Measurements from ENCODE around the gene CD300LB.

CD300LB gene

DNA sequence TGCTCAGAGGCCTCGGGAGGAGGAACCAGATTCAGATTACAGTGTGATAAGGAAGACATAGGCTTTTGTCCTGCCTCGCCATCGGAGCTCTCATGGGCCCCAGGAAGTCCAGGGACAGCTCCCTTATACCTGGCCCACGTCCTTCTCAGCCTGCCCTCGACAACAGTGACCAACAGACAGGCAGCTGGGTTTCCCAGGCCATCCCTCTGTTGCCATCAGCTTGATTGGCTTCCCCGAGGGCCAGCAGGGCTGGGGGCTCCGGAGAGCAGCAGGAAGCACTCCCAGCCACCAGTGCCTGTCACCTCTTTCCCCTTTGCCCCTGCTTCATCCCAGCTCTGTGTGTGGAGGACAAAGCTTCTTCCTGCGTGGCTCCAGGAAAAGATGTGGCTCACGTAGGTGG is 47.2 kb downstream of the CD300LB start:
- DNase-seq = no peak
- H3K27ac ChIP-seq = no peak overlapping the region
- H3K27me3 ChIP-seq (replicated peaks) = no peaks in the 10 kb centered on the region
- no peaks in the 10 kb centered on the region for H3K36me3 ChIP-seq (replicated peaks)
- in situ Hi-C loops (cut with HindIII; ENCODE audit: low pct_ligation_motif_present, low sequenced_read_pairs) = no loop called here
- H3K4me3 ChIP-seq (ENCODE audit: low read depth, low read length) = no peak overlapping the region
- TF ChIP-seq, protein P1, sequence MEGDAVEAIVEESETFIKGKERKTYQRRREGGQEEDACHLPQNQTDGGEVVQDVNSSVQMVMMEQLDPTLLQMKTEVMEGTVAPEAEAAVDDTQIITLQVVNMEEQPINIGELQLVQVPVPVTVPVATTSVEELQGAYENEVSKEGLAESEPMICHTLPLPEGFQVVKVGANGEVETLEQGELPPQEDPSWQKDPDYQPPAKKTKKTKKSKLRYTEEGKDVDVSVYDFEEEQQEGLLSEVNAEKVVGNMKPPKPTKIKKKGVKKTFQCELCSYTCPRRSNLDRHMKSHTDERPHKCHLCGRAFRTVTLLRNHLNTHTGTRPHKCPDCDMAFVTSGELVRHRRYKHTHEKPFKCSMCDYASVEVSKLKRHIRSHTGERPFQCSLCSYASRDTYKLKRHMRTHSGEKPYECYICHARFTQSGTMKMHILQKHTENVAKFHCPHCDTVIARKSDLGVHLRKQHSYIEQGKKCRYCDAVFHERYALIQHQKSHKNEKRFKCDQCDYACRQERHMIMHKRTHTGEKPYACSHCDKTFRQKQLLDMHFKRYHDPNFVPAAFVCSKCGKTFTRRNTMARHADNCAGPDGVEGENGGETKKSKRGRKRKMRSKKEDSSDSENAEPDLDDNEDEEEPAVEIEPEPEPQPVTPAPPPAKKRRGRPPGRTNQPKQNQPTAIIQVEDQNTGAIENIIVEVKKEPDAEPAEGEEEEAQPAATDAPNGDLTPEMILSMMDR (IDR thresholded peaks at IDR 0.05; ENCODE audit: low read depth, low read length, missing control alignments) = no peak

DNA sequence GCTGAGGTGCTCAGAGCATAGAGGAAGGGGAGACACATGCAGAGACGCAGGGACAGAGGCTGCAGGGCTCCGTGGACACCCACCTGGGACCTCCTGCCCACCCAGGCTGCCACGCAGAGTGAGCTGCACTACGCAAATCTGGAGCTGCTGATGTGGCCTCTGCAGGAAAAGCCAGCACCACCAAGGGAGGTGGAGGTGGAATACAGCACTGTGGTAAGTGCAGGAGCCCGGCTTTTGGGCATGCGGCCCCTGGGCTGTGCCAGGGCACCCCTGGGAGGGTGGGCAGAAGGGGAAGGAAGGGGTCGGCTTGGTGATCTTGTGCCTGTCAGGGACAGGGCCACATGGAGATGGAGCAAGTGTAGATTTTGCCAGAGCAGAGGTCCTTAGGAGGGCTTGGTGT is 49.7 kb downstream of the CD300LB start:
- Histone ChIP-seq H3K4me3 (ENCODE audit: low read depth, low read length) (no peak overlapping the region), H3K27me3 (replicated peaks) (no peaks in the 10 kb centered on the region), H3K27ac (no peak overlapping the region), H3K36me3 (replicated peaks) (no peaks in the 10 kb centered on the region)
- no peak for DNase-seq
- TF ChIP-seq, protein P1 (IDR thresholded peaks at IDR 0.05; ENCODE audit: low read depth, low read length, missing control alignments) = no peak
- in situ Hi-C loops (cut with HindIII; ENCODE audit: low pct_ligation_motif_present, low sequenced_read_pairs) = no loop called here

DNA sequence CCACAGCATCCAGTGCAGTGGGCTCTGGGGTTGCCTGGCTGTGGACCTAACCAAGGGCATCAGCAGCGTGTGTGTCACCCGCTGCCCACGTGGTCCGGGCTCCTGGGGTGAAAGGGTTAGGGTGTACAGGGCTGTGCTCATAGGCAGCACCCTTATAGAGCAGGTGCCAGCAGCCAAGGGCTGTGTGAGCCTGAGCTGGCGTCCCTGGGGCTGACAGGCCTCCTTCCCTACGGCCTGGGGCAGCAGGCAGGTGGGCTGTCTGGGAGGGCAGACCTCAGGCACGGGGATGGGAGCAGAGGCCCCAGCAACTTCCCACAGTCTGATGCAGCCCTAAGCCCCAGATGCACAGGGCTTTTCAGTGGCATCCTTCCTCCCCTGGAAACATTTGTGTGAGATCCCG is 51.0 kb downstream of the CD300LB start:
- H3K36me3 ChIP-seq (replicated peaks) = no peaks in the 10 kb centered on the region
- H3K27ac ChIP-seq = no peak overlapping the region
- H3K27me3 ChIP-seq (replicated peaks) = no peaks in the 10 kb centered on the region
- DNase-seq = no peak
- in situ Hi-C loops (cut with HindIII; ENCODE audit: low pct_ligation_motif_present, low sequenced_read_pairs) = no loop called here
- TF ChIP-seq, protein P1 (IDR thresholded peaks at IDR 0.05; ENCODE audit: low read depth, low read length, missing control alignments) = no peak
- no peak overlapping the region for H3K4me3 ChIP-seq (ENCODE audit: low read depth, low read length)

DNA sequence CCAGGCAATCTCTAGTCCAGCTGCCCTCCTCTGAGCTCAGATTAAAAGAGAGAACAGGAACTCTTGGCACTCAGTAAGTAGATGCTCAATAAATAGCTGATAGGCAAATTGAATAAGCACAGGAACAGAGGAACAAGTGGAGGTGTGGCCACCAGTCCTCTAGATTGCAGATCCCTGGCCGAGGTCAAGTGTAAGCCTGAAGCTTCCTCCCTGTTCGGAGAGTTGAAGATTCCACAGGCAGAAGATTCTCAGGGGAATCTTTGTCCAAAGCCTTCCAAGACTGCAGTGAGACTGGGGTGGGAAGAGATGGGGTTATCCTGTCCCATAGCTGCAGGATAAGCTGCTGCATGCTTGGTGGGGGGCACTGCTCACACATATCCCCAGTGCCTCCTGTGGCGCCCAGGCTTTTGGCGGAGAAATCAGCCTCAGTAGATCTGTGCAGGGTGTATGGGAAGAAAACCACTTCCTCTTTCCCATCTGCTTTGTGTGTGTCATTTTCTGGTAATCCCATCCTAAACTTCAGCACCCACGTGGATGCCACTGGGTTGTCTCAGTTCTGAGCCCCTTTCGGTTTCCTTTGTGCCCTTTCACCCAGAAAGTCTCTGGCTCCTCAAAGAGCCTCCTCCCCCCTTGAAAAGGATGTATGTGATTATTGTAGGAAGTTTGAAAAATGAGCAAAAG is 52.7 kb downstream of the CD300LB start:
- Histone ChIP-seq H3K36me3 (replicated peaks) (no peaks in the 10 kb centered on the region), H3K27me3 (replicated peaks) (no peaks in the 10 kb centered on the region), H3K4me3 (ENCODE audit: low read depth, low read length) (no peak overlapping the region), H3K27ac (no peak overlapping the region)
- TF ChIP-seq, protein P1 (IDR thresholded peaks at IDR 0.05; ENCODE audit: low read depth, low read length, missing control alignments) = no peak
- in situ Hi-C loops (cut with HindIII; ENCODE audit: low pct_ligation_motif_present, low sequenced_read_pairs) = no loop called here
- DNase-seq = no peak

DNA sequence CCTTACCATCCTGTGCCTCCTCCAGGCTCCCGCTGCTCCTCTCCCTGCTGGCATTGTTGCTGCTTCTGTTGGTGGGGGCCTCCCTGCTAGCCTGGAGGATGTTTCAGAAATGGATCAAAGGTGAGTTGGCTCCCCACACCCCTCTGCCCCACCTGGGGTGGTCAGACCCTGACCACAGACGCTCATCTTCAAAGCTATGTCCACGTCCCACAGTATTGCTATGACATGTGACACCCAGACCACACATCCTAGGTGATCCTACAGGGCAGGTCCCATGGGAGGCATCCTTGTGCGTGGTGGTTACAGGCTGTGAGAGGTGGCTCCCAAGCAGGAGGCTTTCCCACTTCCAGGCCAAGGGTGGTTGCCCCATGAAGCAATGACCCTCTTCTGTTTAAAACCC is 53.9 kb downstream of the CD300LB start:
- TF ChIP-seq, protein P1 (IDR thresholded peaks at IDR 0.05; ENCODE audit: low read depth, low read length, missing control alignments) = no peak
- in situ Hi-C loops (cut with HindIII; ENCODE audit: low pct_ligation_motif_present, low sequenced_read_pairs) = no loop called here
- Histone ChIP-seq H3K36me3 (replicated peaks) (no peaks in the 10 kb centered on the region), H3K4me3 (ENCODE audit: low read depth, low read length) (no peak overlapping the region), H3K27ac (no peak overlapping the region), H3K27me3 (replicated peaks) (no peaks in the 10 kb centered on the region)
- DNase-seq = no peak

DNA sequence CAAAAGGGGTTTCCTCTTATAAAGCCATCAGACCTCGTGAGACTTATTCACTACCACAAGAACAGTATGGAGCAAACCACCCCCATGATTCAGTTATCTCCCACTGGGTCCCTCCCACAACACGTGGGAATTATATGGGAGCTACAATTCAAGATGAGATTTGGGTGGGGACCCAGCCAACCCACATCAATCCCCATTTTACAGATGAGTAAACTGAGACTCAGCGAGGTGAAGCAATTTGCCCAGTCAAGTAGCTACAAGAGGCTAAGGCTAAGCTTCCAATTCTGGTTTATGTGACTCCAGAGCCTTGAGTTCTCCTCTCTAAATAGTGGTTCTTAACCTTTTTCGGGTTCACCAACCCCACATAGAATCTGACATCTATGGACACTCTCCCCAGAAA is 56.1 kb downstream of the CD300LB start:
- H3K36me3 ChIP-seq (replicated peaks) = no peaks in the 10 kb centered on the region
- in situ Hi-C loops (cut with HindIII; ENCODE audit: low pct_ligation_motif_present, low sequenced_read_pairs) = no loop called here

More for the DNA sequence above, 56.1 kb downstream of the CD300LB start:
- Histone ChIP-seq H3K27ac (no peak overlapping the region), H3K27me3 (replicated peaks) (no peaks in the 10 kb centered on the region), H3K4me3 (ENCODE audit: low read depth, low read length) (no peak overlapping the region)
- DNase-seq = no peak
- TF ChIP-seq, protein P1 (IDR thresholded peaks at IDR 0.05; ENCODE audit: low read depth, low read length, missing control alignments) = no peak

All from brain microvascular endothelial cell (primary cell).